Endodermal cell (in vitro differentiated cells): Measurements from ENCODE around the gene KBTBD13. TPM values are rescaled to one million over a fixed set of nuclear protein-coding genes. Genes with fewer than 3 reads are reported as not detected.
"Not testable (repeated sequence)": the region's sequence is repeated elsewhere in the genome, so short reads cannot be mapped to it uniquely, and the experiment has no call there.

Experiments used
- DNase-seq: peaks from one replicate; pipeline ENCODE4 v3.0.0-alpha.2; 2017
- H3K27ac ChIP-seq: 2 replicates; pipeline ENCODE4 v1.5.1; 2013; ENCODE audit warnings: mild to moderate bottlenecking, low read depth, low read length, moderate library complexity
- H3K27me3 ChIP-seq: 2 replicates; pipeline ENCODE4 v1.6.1; 2013; ENCODE audit warnings: mild to moderate bottlenecking, low read length, moderate library complexity; ENCODE audit not compliant: insufficient read depth, control insufficient read depth, poor library complexity, severe bottlenecking
- H3K36me3 ChIP-seq: 2 replicates; pipeline ENCODE4 v1.7.0; 2013; ENCODE audit warnings: mild to moderate bottlenecking, low read length, moderate library complexity; ENCODE audit not compliant: control insufficient read depth, insufficient read depth
- H3K4me1 ChIP-seq: one replicate; pipeline ENCODE4 v1.7.0; 2013; ENCODE audit warnings: low read length; ENCODE audit not compliant: control insufficient read depth, insufficient read depth
- H3K4me3 ChIP-seq: 2 replicates; pipeline ENCODE4 v1.5.1; 2013; ENCODE audit warnings: mild to moderate bottlenecking, low read length, moderate library complexity
- H3K9ac ChIP-seq: 2 replicates; pipeline ENCODE4 v1.6.1; 2013; ENCODE audit warnings: mild to moderate bottlenecking, low read length, moderate library complexity; ENCODE audit not compliant: poor library complexity, severe bottlenecking; ENCODE audit errors: extremely low read depth
- H3K9me3 ChIP-seq: 2 replicates; pipeline ENCODE4 v1.6.1; 2013; ENCODE audit warnings: mild to moderate bottlenecking, low read length, moderate library complexity; ENCODE audit not compliant: control insufficient read depth
- H3K27ac Mint-ChIP-seq: 2 replicates; pipeline ENCODE4 v1.8.0; 2020; ENCODE audit warnings: mixed read lengths
- H3K27me3 Mint-ChIP-seq: 2 replicates; pipeline ENCODE4 v1.8.0; 2021; ENCODE audit warnings: mild to moderate bottlenecking, mixed read lengths; ENCODE audit not compliant: insufficient read depth
- H3K36me3 Mint-ChIP-seq: 2 replicates; pipeline ENCODE4 v1.8.0; 2020; ENCODE audit warnings: low read depth, mixed read lengths
- H3K4me1 Mint-ChIP-seq: 2 replicates; pipeline ENCODE4 v1.8.0; 2020; ENCODE audit warnings: mixed read lengths
- H3K4me3 Mint-ChIP-seq: 2 replicates; pipeline ENCODE4 v1.8.0; 2020; ENCODE audit warnings: mild to moderate bottlenecking, moderate library complexity, mixed read lengths
- H3K9me3 Mint-ChIP-seq: 2 replicates; pipeline ENCODE4 v1.8.0; 2020; ENCODE audit warnings: mild to moderate bottlenecking, mixed read lengths
- WGBS, 2 experiments: methylation state at CpG; one replicate each; pipeline versions ENCODE4 v1.1.5 to v1.1.7; 2013; ENCODE audit warnings: missing lambda C conversion rate in 2 of 2, mixed read lengths in 1 of 2; ENCODE audit not compliant: insufficient coverage in 1 of 2, insufficient read length in 1 of 2; 5-methylcytosine and 5-hydroxymethylcytosine counted together
- total RNA-seq, 2 donors: library from RNA; stranded (reverse); fragmentation: NEBNext Ultra II Directional in 1 of 2; extraction: Animal tissue kit (Norgen Biotek cat#: 25700) in 1 of 2; gene quantifications; 2 replicates in 1 of 2; 3 replicates in 1 of 2; pipeline ENCODE4 v1.2.1, GENCODE V29; 2021
- TF ChIP-seq, protein P1 (sequence below): fragments of 200-600 bp; sonication (generic); conservative IDR thresholded peaks from 2 replicates; pipeline ENCODE4 v1.5.0; 2021; ENCODE audit warnings: antibody characterized with exemption, mild to moderate bottlenecking

Gene KBTBD13
- total RNA-seq, 2 donors from 2014 or later, result not detected

GRCh38 chr15:65091946-65092770 lies 15.6 kb downstream of the KBTBD13 start:
- no peaks in the 10 kb centered on the region for H3K27me3 Mint-ChIP-seq
- 86 to 91% methylated on average over 10 to 12 of the region's 12 CpGs for WGBS, 2 experiments
- H3K4me1 ChIP-seq, result peaks cover 18% of the 10 kb centered on the region
- TF ChIP-seq, protein P1, sequence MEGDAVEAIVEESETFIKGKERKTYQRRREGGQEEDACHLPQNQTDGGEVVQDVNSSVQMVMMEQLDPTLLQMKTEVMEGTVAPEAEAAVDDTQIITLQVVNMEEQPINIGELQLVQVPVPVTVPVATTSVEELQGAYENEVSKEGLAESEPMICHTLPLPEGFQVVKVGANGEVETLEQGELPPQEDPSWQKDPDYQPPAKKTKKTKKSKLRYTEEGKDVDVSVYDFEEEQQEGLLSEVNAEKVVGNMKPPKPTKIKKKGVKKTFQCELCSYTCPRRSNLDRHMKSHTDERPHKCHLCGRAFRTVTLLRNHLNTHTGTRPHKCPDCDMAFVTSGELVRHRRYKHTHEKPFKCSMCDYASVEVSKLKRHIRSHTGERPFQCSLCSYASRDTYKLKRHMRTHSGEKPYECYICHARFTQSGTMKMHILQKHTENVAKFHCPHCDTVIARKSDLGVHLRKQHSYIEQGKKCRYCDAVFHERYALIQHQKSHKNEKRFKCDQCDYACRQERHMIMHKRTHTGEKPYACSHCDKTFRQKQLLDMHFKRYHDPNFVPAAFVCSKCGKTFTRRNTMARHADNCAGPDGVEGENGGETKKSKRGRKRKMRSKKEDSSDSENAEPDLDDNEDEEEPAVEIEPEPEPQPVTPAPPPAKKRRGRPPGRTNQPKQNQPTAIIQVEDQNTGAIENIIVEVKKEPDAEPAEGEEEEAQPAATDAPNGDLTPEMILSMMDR, result no peak
- H3K9me3 Mint-ChIP-seq, result no peaks in the 10 kb centered on the region
- no peaks in the 10 kb centered on the region for H3K36me3 ChIP-seq
- no peak overlapping the region for H3K4me3 ChIP-seq
- peaks cover 24% of the 10 kb centered on the region for H3K4me1 Mint-ChIP-seq
- H3K9ac ChIP-seq, result no peak overlapping the region
- H3K4me3 Mint-ChIP-seq, result no peak overlapping the region
- H3K27ac ChIP-seq, result no peak overlapping the region
- H3K27ac Mint-ChIP-seq, result no peak overlapping the region
- DNase-seq, result peak; percentile 31
- no peaks in the 10 kb centered on the region for H3K36me3 Mint-ChIP-seq
- no peaks in the 10 kb centered on the region for H3K9me3 ChIP-seq
- H3K27me3 ChIP-seq, result no peaks in the 10 kb centered on the region

DNA sequence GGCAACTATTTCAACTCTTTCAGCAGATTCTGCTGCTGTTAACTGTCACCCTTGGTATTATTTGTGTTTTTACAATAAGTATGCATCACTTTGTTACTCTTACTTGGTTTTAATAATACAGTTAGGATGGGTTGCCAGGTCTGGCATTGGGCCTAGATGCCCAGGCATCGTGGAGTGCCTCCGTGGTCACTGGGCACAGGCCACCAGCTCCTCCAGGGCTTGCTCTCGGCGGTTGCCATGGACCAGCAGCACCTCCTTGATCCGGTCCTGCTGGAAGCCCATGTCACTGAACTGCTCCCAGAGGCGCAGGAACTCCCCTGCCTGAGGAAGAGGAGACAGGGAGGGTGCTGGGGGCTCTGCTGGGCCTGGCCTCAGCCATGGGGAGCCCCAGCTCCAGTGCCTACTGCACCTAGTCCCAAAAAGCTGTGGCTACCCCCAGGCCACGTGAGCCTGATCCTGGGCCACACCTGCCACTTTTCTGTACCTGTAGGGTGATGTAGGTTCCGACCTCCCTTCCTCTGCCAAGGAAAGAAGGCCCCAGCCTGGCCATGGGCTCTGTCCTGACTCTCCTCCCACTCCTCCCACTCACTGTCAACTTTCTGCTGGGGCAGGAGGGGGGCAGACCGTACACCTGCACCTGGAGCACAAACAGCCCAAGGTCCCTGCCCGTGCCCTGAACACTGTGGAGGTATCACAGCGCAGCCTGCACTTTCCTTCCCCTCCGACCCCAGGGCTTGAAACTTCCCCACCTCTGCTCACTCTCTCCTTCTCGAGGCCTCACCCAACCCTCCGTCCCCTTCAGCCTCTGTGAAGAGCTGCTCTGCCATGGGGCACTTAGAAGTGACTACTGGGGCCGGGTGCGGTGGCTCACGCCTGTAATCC lies 16.6 kb downstream of the KBTBD13 start:
- Mint-ChIP-seq H3K4me1 (peaks cover 15% of the 10 kb centered on the region), H3K36me3 (peaks cover 4% of the 10 kb centered on the region), H3K27ac (no peak overlapping the region), H3K4me3 (no peak overlapping the region), H3K27me3 (no peaks in the 10 kb centered on the region), H3K9me3 (no peaks in the 10 kb centered on the region)
- WGBS, 2 experiments, result 93 to 97% methylated on average over 15 to 17 of the region's 17 CpGs
- peak; percentile 27 for DNase-seq
- TF ChIP-seq, protein P1, result no peak
- Histone ChIP-seq H3K36me3 (peaks cover 1% of the 10 kb centered on the region), H3K4me3 (no peak overlapping the region), H3K9ac (no peak overlapping the region), H3K27me3 (no peaks in the 10 kb centered on the region), H3K4me1 (peaks cover 9% of the 10 kb centered on the region), H3K27ac (no peak overlapping the region), H3K9me3 (no peaks in the 10 kb centered on the region)

DNA sequence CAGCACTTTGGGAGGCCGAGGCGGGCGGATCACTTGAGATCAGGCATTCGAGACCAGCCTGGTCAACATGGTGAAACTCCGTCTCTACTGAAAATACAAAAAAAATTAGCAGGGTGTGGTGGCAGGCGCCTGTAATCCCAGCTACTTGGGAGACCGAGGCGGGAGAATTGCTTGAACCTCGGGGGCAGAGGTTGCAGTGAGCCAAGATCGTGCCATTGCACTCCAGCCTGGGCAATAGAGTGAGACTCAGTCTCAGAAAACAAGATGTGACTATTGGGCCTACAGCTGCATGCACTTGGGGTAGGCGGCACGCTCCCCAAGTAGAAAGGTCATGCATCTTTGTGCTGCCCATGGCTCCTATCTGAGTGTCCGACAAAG lies 17.2 kb downstream of the KBTBD13 start:
- H3K9ac ChIP-seq, H3K27me3 Mint-ChIP-seq, H3K4me3 Mint-ChIP-seq: not testable (repeated sequence)

More for the DNA sequence above, 17.2 kb downstream of the KBTBD13 start:
- not testable (repeated sequence) for H3K27ac ChIP-seq, H3K9me3 Mint-ChIP-seq, H3K27ac Mint-ChIP-seq, H3K36me3 ChIP-seq, H3K27me3 ChIP-seq, DNase-seq, H3K4me1 ChIP-seq, H3K9me3 ChIP-seq, H3K4me1 Mint-ChIP-seq, H3K4me3 ChIP-seq
- H3K36me3 Mint-ChIP-seq, result peaks cover 11% of the 10 kb centered on the region
- WGBS, 2 experiments, result 92 to 94% methylated on average over 13 of the region's 13 CpGs
